Upper lobe of left lung (tissue), 4 donors: ENCODE results near the gene AVEN.

ENCODE experiments used
- EP300 ChIP-seq, 4 donors: sonication (generic); formaldehyde crosslinking; IDR thresholded peaks; one replicate each; pipeline ENCODE4 v1.5.1; 2017; ENCODE audit warnings: antibody characterized with exemption in 4 of 4, control low read depth in 2 of 4
- POLR2A ChIP-seq, 4 donors: fragments of 450-650 bp; IDR thresholded peaks; one replicate each; pipeline ENCODE4 v1.5.1; 2016 to 2017; ENCODE audit warnings: antibody characterized with exemption in 4 of 4, mild to moderate bottlenecking in 2 of 4
- POLR2AphosphoS5 ChIP-seq, 2 donors: sonication (generic); formaldehyde crosslinking; IDR thresholded peaks; one replicate each; pipeline ENCODE4 v1.5.1; 2017; ENCODE audit warnings: antibody characterized with exemption in 2 of 2
- TF ChIP-seq, protein P1 (sequence below), 6 experiments: fragments of 450-650 bp in 4 of 6; fragments of 200-600 bp in 2 of 6; sonication (generic) in 2 of 6; IDR thresholded peaks; one replicate each; pipeline ENCODE4 v1.5.1; 2016 to 2019; ENCODE audit warnings: antibody characterized with exemption in 6 of 6

DNA sequence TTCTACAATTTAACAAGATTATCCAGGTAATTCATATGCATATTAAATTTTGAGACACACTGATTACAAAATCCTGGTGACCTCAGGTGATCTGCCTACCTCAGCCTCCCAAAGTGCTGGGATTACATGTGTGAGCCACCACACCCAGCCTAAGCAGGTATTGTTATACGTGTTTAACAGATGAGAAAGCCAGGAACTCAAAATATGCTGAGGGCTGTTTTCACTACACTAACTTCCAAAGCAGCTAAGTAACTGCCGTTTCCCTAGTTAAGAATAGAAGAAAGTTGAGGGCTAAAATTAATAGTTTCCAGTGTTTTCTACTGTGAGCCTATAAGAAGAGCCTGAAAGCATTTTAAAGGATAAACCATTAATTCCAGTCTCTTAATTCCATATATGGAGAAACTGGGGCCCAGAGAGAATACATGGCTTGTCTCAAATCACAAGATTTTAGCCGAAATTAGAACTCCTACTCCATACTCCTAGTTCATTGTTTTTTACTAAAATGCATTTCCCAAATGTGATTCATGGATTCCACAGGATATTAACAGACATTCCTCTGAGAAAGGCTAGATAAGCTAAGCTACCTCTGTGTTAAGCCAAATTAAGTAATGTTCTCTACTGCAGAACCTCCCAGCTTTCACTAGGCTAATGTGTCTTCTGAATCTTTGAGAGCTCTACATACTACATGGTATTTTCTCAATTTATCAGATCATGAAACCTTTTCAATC, 17.0 kb upstream of the AVEN start:
- no peak for TF ChIP-seq POLR2A (IDR thresholded peaks at IDR 0.05)
- TF ChIP-seq, protein P1, sequence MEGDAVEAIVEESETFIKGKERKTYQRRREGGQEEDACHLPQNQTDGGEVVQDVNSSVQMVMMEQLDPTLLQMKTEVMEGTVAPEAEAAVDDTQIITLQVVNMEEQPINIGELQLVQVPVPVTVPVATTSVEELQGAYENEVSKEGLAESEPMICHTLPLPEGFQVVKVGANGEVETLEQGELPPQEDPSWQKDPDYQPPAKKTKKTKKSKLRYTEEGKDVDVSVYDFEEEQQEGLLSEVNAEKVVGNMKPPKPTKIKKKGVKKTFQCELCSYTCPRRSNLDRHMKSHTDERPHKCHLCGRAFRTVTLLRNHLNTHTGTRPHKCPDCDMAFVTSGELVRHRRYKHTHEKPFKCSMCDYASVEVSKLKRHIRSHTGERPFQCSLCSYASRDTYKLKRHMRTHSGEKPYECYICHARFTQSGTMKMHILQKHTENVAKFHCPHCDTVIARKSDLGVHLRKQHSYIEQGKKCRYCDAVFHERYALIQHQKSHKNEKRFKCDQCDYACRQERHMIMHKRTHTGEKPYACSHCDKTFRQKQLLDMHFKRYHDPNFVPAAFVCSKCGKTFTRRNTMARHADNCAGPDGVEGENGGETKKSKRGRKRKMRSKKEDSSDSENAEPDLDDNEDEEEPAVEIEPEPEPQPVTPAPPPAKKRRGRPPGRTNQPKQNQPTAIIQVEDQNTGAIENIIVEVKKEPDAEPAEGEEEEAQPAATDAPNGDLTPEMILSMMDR (IDR thresholded peaks at IDR 0.05), result no peak
- no peak for TF ChIP-seq EP300 (IDR thresholded peaks at IDR 0.05)
- no peak for TF ChIP-seq POLR2AphosphoS5 (IDR thresholded peaks at IDR 0.05)
